Astrocyte of the spinal cord (primary cell): Measurements from ENCODE around the gene PPP1R13L.

Experiments
- DNase-seq: peaks from one replicate; pipeline ENCODE4 v3.0.0; 2011; ENCODE audit warnings: low read depth, low spot score
- H3K4me3 ChIP-seq: 2 replicates; pipeline ENCODE4 v1.5.1; 2011; ENCODE audit warnings: low read depth, mild to moderate bottlenecking, low read length, moderate library complexity
- in situ Hi-C: cut with HindIII; loops from 2 replicates; pipeline ENCODE4 v1.10.0; 2017; ENCODE audit warnings: low sequenced_read_pairs
- TF ChIP-seq, protein P1 (sequence below): IDR thresholded peaks from 2 replicates; pipeline ENCODE4 v1.5.1; 2012; ENCODE audit warnings: low read depth, mild to moderate bottlenecking, low read length, inconsistent platforms

Gene PPP1R13L

GRCh38 chr19:45423033-45423588 lies 18.2 kb upstream of the PPP1R13L start:
- DNase-seq = no peak
- H3K4me3 ChIP-seq = peak overlapping the region; percentile 65
- TF ChIP-seq, protein P1, sequence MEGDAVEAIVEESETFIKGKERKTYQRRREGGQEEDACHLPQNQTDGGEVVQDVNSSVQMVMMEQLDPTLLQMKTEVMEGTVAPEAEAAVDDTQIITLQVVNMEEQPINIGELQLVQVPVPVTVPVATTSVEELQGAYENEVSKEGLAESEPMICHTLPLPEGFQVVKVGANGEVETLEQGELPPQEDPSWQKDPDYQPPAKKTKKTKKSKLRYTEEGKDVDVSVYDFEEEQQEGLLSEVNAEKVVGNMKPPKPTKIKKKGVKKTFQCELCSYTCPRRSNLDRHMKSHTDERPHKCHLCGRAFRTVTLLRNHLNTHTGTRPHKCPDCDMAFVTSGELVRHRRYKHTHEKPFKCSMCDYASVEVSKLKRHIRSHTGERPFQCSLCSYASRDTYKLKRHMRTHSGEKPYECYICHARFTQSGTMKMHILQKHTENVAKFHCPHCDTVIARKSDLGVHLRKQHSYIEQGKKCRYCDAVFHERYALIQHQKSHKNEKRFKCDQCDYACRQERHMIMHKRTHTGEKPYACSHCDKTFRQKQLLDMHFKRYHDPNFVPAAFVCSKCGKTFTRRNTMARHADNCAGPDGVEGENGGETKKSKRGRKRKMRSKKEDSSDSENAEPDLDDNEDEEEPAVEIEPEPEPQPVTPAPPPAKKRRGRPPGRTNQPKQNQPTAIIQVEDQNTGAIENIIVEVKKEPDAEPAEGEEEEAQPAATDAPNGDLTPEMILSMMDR = no peak
- in situ Hi-C loops = no loop called here

DNA sequence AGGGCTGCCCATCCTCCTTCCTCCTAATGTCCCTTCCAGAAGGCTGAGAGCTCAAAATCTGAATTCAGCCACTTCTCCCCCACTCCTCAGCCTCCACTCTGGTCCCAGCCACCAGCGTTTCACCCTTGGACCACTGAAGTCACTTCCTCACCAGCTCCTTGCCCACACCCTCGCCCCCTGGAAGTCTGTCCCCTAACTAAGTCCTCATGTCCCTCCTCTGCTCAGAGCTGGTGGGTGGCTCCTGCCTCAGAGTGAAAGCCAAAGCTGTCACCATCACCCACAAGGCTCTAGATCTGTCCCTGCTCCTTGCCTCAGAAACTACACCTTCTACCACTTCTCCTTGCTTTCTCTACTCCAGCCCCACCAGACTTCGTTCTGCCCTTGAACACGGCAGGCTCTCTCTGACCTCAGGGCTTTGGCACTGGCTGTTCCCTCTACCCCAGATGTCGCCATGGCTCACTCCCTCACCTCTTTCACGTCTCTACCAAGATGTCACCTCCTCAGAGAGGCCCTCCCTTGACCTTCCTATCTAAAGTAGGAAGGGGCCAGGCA lies 17.2 kb upstream of the PPP1R13L start:
- no peak overlapping the region for H3K4me3 ChIP-seq
- no peak for DNase-seq

GRCh38 chr19:45420871-45421270 lies 16.0 kb upstream of the PPP1R13L start:
- no peak overlapping the region for H3K4me3 ChIP-seq
- in situ Hi-C loops = no loop called here
- no peak for DNase-seq
- TF ChIP-seq, protein P1 = no peak

More for the DNA sequence above, 17.2 kb upstream of the PPP1R13L start:
- in situ Hi-C loops = no loop called here
- TF ChIP-seq, protein P1 = no peak

DNA sequence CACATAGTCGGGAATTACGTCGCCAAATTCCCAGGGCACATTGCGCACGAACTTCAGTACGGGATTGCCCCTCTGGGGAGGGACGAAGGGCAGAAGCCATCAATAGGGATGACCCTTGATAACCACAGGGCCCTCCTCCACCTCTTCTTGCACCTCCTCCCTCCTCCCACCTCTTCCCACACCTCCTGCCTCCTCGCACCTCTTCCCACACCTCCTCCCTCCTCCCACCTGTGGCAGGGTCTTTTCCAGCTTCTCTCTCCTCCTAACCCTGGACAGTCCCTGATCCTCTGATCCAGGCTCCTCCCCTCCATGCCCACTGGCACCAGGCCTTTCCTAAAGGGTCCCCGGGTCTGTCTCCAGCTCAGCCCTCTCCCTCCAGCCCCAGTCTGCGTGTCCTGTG lies 15.5 kb upstream of the PPP1R13L start:
- in situ Hi-C loops = no loop called here
- DNase-seq = no peak
- no peak overlapping the region for H3K4me3 ChIP-seq
- TF ChIP-seq, protein P1 = no peak

GRCh38 chr19:45419895-45420294 lies 15.0 kb upstream of the PPP1R13L start:
- DNase-seq = no peak
- TF ChIP-seq, protein P1 = no peak
- in situ Hi-C loops = no loop called here
- H3K4me3 ChIP-seq = no peak overlapping the region

DNA sequence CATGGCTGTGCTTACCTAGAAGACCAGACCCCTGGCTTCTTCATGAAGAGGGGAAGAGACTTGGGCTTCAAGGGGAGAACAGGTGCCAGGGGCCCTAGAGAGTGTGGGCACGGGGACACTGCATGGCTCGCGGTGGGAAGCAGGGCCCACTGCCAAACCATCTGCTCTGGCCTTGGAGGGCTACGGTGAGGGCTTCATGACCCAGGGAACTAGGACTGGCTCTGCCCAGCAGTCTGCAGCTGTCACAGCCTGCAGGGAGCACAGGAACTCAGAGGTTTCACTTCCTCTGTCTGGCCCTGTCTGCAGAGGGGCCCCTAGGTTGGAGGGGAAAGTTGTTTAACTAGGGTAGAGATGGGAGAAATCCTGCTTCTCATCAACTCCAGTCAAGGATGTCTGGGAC lies 14.5 kb upstream of the PPP1R13L start:
- TF ChIP-seq, protein P1 = no peak
- in situ Hi-C loops = no loop called here
- DNase-seq = no peak
- H3K4me3 ChIP-seq = no peak overlapping the region
